H1 (cell line): Measurements from ENCODE around the gene REC8. TPM values are rescaled to one million over a fixed set of nuclear protein-coding genes. Genes with fewer than 3 reads are reported as not detected.
A peak's percentile ranks its signal among the peaks of the same experiment; 100 is the strongest.

ENCODE experiments used
- CTCF ChIA-PET: fragments of 300-600 bp; sonication (Branson Sonifier 250); formaldehyde crosslinking; loops from one replicate; lab custom pipeline; 2021; ENCODE audit not compliant: partially characterized antibody; lab: Charles Lee
- POLR2A ChIA-PET: fragments of 300-600 bp; sonication (Branson Sonifier 250); formaldehyde crosslinking; loops from one replicate; lab custom pipeline; 2021; ENCODE audit warnings: inconsistent platforms; ENCODE audit not compliant: partially characterized antibody; lab: Charles Lee
- DNase-seq, 2 experiments: peaks; one replicate each; pipeline versions ENCODE4 v3.0.0 to v3.0.0-alpha.2; 2010 to 2022; ENCODE audit warnings: low spot score in 2 of 2, low read depth in 1 of 2, mixed read lengths in 1 of 2
- FAIRE-seq: peaks from 2 replicates; lab custom pipeline; 2011; peaks lifted over from hg19 to GRCh38; lab: Jason Lieb, UNC
- H2AFZ ChIP-seq: 2 replicates; pipeline ENCODE4 v1.8.1; 2012; ENCODE audit warnings: low read length, inconsistent platforms
- H2AK5ac ChIP-seq: 2 replicates; pipeline ENCODE4 v1.6.1; 2013; ENCODE audit warnings: low read depth, low read length
- H2BK120ac ChIP-seq: replicated peaks from 2 replicates; pipeline ENCODE3; 2013; ENCODE audit warnings: low read depth, low read length, inconsistent platforms
- H2BK12ac ChIP-seq: 2 replicates; pipeline ENCODE4 v1.6.1; 2013; ENCODE audit warnings: low read depth, low read length
- H2BK15ac ChIP-seq: 2 replicates; pipeline ENCODE4 v1.6.1; 2013; ENCODE audit warnings: low read length
- H2BK20ac ChIP-seq: 2 replicates; pipeline ENCODE4 v1.6.1; 2013; ENCODE audit warnings: low read length
- H2BK5ac ChIP-seq: 2 replicates; pipeline ENCODE4 v1.6.1; 2013; ENCODE audit warnings: low read depth, low read length
- H3K14ac ChIP-seq: 2 replicates; pipeline ENCODE4 v1.6.1; 2013; ENCODE audit warnings: inconsistent platforms; ENCODE audit not compliant: insufficient read length
- H3K18ac ChIP-seq: 2 replicates; pipeline ENCODE4 v1.6.1; 2013; ENCODE audit warnings: low read length; ENCODE audit errors: extremely low read depth
- H3K23ac ChIP-seq: 2 replicates; pipeline ENCODE4 v1.6.1; 2013; ENCODE audit warnings: inconsistent platforms; ENCODE audit not compliant: insufficient read length
- H3K23me2 ChIP-seq: 2 replicates; pipeline ENCODE4 v1.6.1; 2013; ENCODE audit warnings: low read depth, low read length
- H3K27ac ChIP-seq: 2 replicates; pipeline ENCODE4 v1.6.1; 2011; ENCODE audit warnings: low read depth, low read length, inconsistent platforms
- H3K27me3 ChIP-seq, 4 experiments: replicated peaks in 1 of 4; 1 replicate in 1 of 4; 2 replicates in 3 of 4; pipeline versions ENCODE4 v1.6.1 to v1.8.1; 2011 to 2013; ENCODE audit warnings: low read length in 3 of 4, mild to moderate bottlenecking in 3 of 4, inconsistent platforms in 2 of 4, mixed read lengths in 2 of 4, moderate library complexity in 1 of 4; ENCODE audit not compliant: control insufficient read depth in 3 of 4, insufficient read depth in 3 of 4; ENCODE audit errors: extremely low read depth in 1 of 4
- H3K36me3 ChIP-seq, 4 experiments: 2 replicates each; pipeline versions ENCODE4 v1.6.1 to v1.8.1; 2011 to 2013; ENCODE audit warnings: mild to moderate bottlenecking in 4 of 4, low read length in 3 of 4, moderate library complexity in 2 of 4, control low read depth in 1 of 4, inconsistent platforms in 1 of 4; ENCODE audit not compliant: insufficient read depth in 4 of 4, control insufficient read depth in 2 of 4
- H3K4ac ChIP-seq: replicated peaks from 2 replicates; pipeline ENCODE3; 2013; ENCODE audit warnings: low read length, low read depth, mixed read lengths, inconsistent platforms; ENCODE audit not compliant: insufficient read length
- H3K4me1 ChIP-seq, 4 experiments: replicated peaks in 1 of 4; 1 replicate in 1 of 4; 2 replicates in 3 of 4; pipeline versions ENCODE4 v1.6.1 to v1.8.1; 2011 to 2013; ENCODE audit warnings: low read length in 3 of 4, inconsistent platforms in 2 of 4, mixed read lengths in 1 of 4; ENCODE audit not compliant: insufficient read depth in 4 of 4, control insufficient read depth in 3 of 4
- H3K4me2 ChIP-seq, 2 experiments: 2 replicates each; pipeline versions ENCODE4 v1.6.1 to v1.8.1; 2011 to 2013; ENCODE audit warnings: low read depth in 2 of 2, low read length in 2 of 2, control low read depth in 1 of 2, inconsistent platforms in 1 of 2, mild to moderate bottlenecking in 1 of 2; ENCODE audit not compliant: insufficient read depth in 1 of 2
- H3K4me3 ChIP-seq, 4 experiments: fragments of 200-600, 300-600 bp in 1 of 4; sonication (generic), shearing (Covaris generic), sonication (Bioruptor Twin) in 1 of 4; 2 replicates each; pipeline versions ENCODE4 v1.5.1 to v1.8.1; 2011 to 2016; ENCODE audit warnings: low read length in 4 of 4, low read depth in 3 of 4, control low read depth in 2 of 4, inconsistent platforms in 2 of 4, mild to moderate bottlenecking in 2 of 4, mixed read lengths in 1 of 4, moderate library complexity in 1 of 4; ENCODE audit not compliant: insufficient read depth in 2 of 4; ENCODE audit errors: extremely low read depth in 1 of 4
- H3K56ac ChIP-seq: replicated peaks from 2 replicates; pipeline ENCODE3; 2013; ENCODE audit warnings: low read depth, mild to moderate bottlenecking, mixed read lengths, low read length, inconsistent platforms; ENCODE audit not compliant: insufficient read length
- H3K79me1 ChIP-seq: 2 replicates; pipeline ENCODE4 v1.6.1; 2013; ENCODE audit warnings: low read depth, low read length, control low read depth
- H3K79me2 ChIP-seq, 2 experiments: 2 replicates each; pipeline versions ENCODE4 v1.6.1 to v1.8.1; 2012 to 2013; ENCODE audit warnings: low read length in 2 of 2, mild to moderate bottlenecking in 2 of 2, inconsistent platforms in 1 of 2; ENCODE audit not compliant: insufficient read depth in 2 of 2, control insufficient read depth in 1 of 2
- H3K9ac ChIP-seq, 4 experiments: replicated peaks in 1 of 4; 1 replicate in 1 of 4; 2 replicates in 3 of 4; pipeline versions ENCODE4 v1.6.1 to v1.8.1; 2011 to 2013; ENCODE audit warnings: low read depth in 3 of 4, low read length in 3 of 4, control low read depth in 2 of 4, mild to moderate bottlenecking in 2 of 4, moderate library complexity in 2 of 4, inconsistent platforms in 1 of 4; ENCODE audit errors: extremely low read depth in 1 of 4
- H3K9me3 ChIP-seq, 2 experiments: 2 replicates each; pipeline versions ENCODE4 v1.6.1 to v1.8.1; 2012 to 2013; ENCODE audit warnings: mild to moderate bottlenecking in 2 of 2, moderate library complexity in 2 of 2, control low read depth in 1 of 2, inconsistent platforms in 1 of 2, low read depth in 1 of 2, low read length in 1 of 2, mixed read lengths in 1 of 2; ENCODE audit not compliant: insufficient read depth in 2 of 2
- H4K20me1 ChIP-seq, 2 experiments: replicated peaks in 1 of 2; 2 replicates each; pipeline versions ENCODE3 to v1.8.1; 2011 to 2013; ENCODE audit warnings: inconsistent platforms in 2 of 2, low read length in 2 of 2, mild to moderate bottlenecking in 1 of 2; ENCODE audit not compliant: insufficient read depth in 2 of 2, control insufficient read depth in 1 of 2
- H4K5ac ChIP-seq: 2 replicates; pipeline ENCODE4 v1.6.1; 2013; ENCODE audit warnings: low read length, low read depth, mixed read lengths, inconsistent platforms; ENCODE audit not compliant: insufficient read length
- H4K8ac ChIP-seq: 2 replicates; pipeline ENCODE4 v1.8.0; 2013; ENCODE audit warnings: mild to moderate bottlenecking, moderate library complexity, low read length, inconsistent platforms; ENCODE audit not compliant: insufficient read depth; ENCODE audit errors: extremely low read depth
- H4K91ac ChIP-seq: replicated peaks from 2 replicates; pipeline ENCODE3; 2013; ENCODE audit warnings: low read length, mixed read lengths, inconsistent platforms; ENCODE audit not compliant: insufficient read length
- CTBP2 ChIP-seq: IDR thresholded peaks from 2 replicates; pipeline ENCODE4 v1.7.0; 2011; ENCODE audit warnings: borderline replicate concordance, mild to moderate bottlenecking, moderate library complexity, mixed read lengths, low read length; ENCODE audit not compliant: insufficient read depth, insufficient read length
- E2F6 ChIP-seq: IDR thresholded peaks from 2 replicates; pipeline ENCODE4 v1.6.1; 2012; ENCODE audit warnings: inconsistent platforms
- POLR2AphosphoS5 ChIP-seq: IDR thresholded peaks from 2 replicates; pipeline ENCODE4 v1.6.1; 2011; ENCODE audit warnings: low read depth, low read length
- POU5F1 ChIP-seq: IDR thresholded peaks from 2 replicates; pipeline ENCODE4 v1.6.1; 2011; ENCODE audit warnings: low read depth, mild to moderate bottlenecking, low read length, moderate library complexity
- SIRT6 ChIP-seq: IDR thresholded peaks from one replicate; pipeline ENCODE4 v1.7.1; 2012; ENCODE audit warnings: low read length, inconsistent platforms
- TCF12 ChIP-seq: IDR thresholded peaks from 2 replicates; pipeline ENCODE4 v1.6.1; 2011; ENCODE audit warnings: low read depth, mild to moderate bottlenecking, low read length
- TEAD4 ChIP-seq: IDR thresholded peaks from 2 replicates; pipeline ENCODE4 v1.6.1; 2012; ENCODE audit warnings: low read depth, low read length, inconsistent platforms, mixed read lengths
- WGBS, 2 experiments: shearing (Covaris generic) in 1 of 2; methylation state at CpG; one replicate each; pipeline versions ENCODE4 v1.1.6 to v1.1.7; 2013 to 2015; ENCODE audit warnings: low lambda C conversion rate in 2 of 2, mixed read lengths in 2 of 2, inconsistent platforms in 1 of 2, low coverage in 1 of 2, missing lambda C conversion rate in 1 of 2; ENCODE audit not compliant: insufficient replicate concordance in 2 of 2, insufficient coverage in 1 of 2, insufficient read length in 1 of 2; ENCODE audit errors: extremely low coverage in 1 of 2, missing lambda C conversion rate in 1 of 2; 5-methylcytosine and 5-hydroxymethylcytosine counted together
- polyA plus RNA-seq, 7 experiments: library from polyadenylated mRNA; depleted of rRNA in 3 of 7; stranded (reverse) in 5 of 7; unstranded in 2 of 7; fragments of >200 nt in 5 of 7; fragments of 200-250 nt in 2 of 7; gene quantifications; 1 replicate in 5 of 7; 2 replicates in 1 of 7; 4 replicates in 1 of 7; pipeline versions ENCODE4 v1.2.1 to v1.2.3, GENCODE V29; 2011 to 2013; ENCODE audit warnings: missing spikeins in 2 of 7, mixed read lengths in 2 of 7
- total RNA-seq: library from RNA; stranded (reverse); fragmentation: NEBNext Ultra II Directional; extraction: Animal tissue kit (Norgen Biotek cat#: 25700); gene quantifications from 2 replicates; pipeline ENCODE4 v1.2.1, GENCODE V29; 2021
- TF ChIP-seq, protein P1 (sequence below): IDR thresholded peaks from 2 replicates; pipeline ENCODE4 v1.6.1; 2012; ENCODE audit warnings: low read length, inconsistent platforms

Gene REC8
- total and polyA plus RNA-seq, 2 of the 8 experiments (the other 6 are each of a cell fraction or from before 2014, with no cell fraction given): 9.8 to 28.5 TPM

GRCh38 chr14:24212924-24213865 is 41.3 kb downstream of the REC8 start, which contains the start of gene CHMP4A:
TSS of gene CHMP4A (minus strand) at chr14:24213488. CDS start at chr14:24213439, 49 bp downstream.
- Histone ChIP-seq H3K9ac (peak within 1 kb of the TSS; percentile 91 to 98 (median 96)), H3K36me3 (peaks cover 12 to 26% (median 24%) of the 10 kb centered on the region in 4 experiments; a peak in 7 of 8 replicates), H3K79me2 (peaks cover 0 to 3% of the 10 kb centered on the region in 2 experiments; a peak in 1 of 4 replicates), H2BK120ac (no peak within 1 kb of the TSS), H4K91ac (no peak within 1 kb of the TSS), H3K27ac (peak within 1 kb of the TSS; percentile 99), H4K8ac (peak within 1 kb of the TSS; percentile 97; the same call in 1 of the 2 replicates), H2AFZ (0 out of 2 replicates have a peak within 1 kb of the TSS, but pooled peaks have one; percentile 72), H3K14ac (no peak within 1 kb of the TSS), H3K56ac (peak within 1 kb of the TSS; percentile 56), H2BK15ac (no peak within 1 kb of the TSS), H3K4me2 (peak within 1 kb of the TSS; percentile 80 to 90), H3K27me3 (no peaks in the 10 kb centered on the region), H3K9me3 (no peaks in the 10 kb centered on the region), H3K4me3 (peak within 1 kb of the TSS; percentile 68 to 97 (median 92)), H2BK20ac (no peak within 1 kb of the TSS), H3K4ac (peak within 1 kb of the TSS; percentile 73), H4K20me1 (no peaks in the 10 kb centered on the region), H2BK12ac (no peak within 1 kb of the TSS), H3K4me1 (peaks cover 0 to 5% (median 2%) of the 10 kb centered on the region in 4 experiments; a peak in 1 of 7 replicates), H2AK5ac (0 out of 2 replicates have a peak within 1 kb of the TSS, but pooled peaks have one; percentile 5), H4K5ac (peak within 1 kb of the TSS; percentile 74), H3K23me2 (peaks cover 8% of the 10 kb centered on the region), H3K23ac (no peak within 1 kb of the TSS), H2BK5ac (peak within 1 kb of the TSS; percentile 91), H3K18ac (peak within 1 kb of the TSS; percentile 83; the same call in 1 of the 2 replicates), H3K79me1 (no peaks in the 10 kb centered on the region)
- WGBS, 2 experiments: 1% methylated on average over 50 of the region's 53 CpGs; no CpG with 5 or more reads in 1 of the 2 experiments
- FAIRE-seq (no peak), DNase-seq (peak; percentile 91 to 94)
- ChIA-PET CTCF (interaction anchor here (1.0 to 2.1 kb wide), 9 partner anchors 9 to 119 kb away, joined by 3 to 9 read pairs (median 4); partner anchors contain the start of genes IPO4 and PSME2), POLR2A (interaction anchor here (0.6 to 11.1 kb wide), 31 partner anchors 9 to 217 kb away, joined by 3 to 119 read pairs (median 4); partner anchors contain the start of genes DHRS1, EMC9, GMPR2 and IPO4)
- peak; percentile 95 for TF ChIP-seq POLR2AphosphoS5
- no peak for TF ChIP-seq CTBP2
- no peak for TF ChIP-seq SIRT6
- no peak for TF ChIP-seq POU5F1
- TF ChIP-seq TEAD4: no peak
- TF ChIP-seq E2F6: peak; percentile 66
- no peak for TF ChIP-seq TCF12
- TF ChIP-seq, protein P1, sequence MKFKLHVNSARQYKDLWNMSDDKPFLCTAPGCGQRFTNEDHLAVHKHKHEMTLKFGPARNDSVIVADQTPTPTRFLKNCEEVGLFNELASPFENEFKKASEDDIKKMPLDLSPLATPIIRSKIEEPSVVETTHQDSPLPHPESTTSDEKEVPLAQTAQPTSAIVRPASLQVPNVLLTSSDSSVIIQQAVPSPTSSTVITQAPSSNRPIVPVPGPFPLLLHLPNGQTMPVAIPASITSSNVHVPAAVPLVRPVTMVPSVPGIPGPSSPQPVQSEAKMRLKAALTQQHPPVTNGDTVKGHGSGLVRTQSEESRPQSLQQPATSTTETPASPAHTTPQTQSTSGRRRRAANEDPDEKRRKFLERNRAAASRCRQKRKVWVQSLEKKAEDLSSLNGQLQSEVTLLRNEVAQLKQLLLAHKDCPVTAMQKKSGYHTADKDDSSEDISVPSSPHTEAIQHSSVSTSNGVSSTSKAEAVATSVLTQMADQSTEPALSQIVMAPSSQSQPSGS: no peak
